PC-9 (cell line): Measurements from ENCODE around the gene PRMT5. TPM values are rescaled to one million over a fixed set of nuclear protein-coding genes. Genes with fewer than 3 reads are reported as not detected.

ENCODE experiments used
- Bru-seq: library from RNA; stranded (reverse); fragments of 400-500 nt; gene quantifications from one replicate; lab custom pipeline; 2021; lab: Mats Ljungman, UMichigan
- BruChase-seq, 2 experiments: library from RNA; stranded (reverse); fragments of 400-500 nt; gene quantifications; one replicate each; lab custom pipeline; 2021; lab: Mats Ljungman, UMichigan
- BruUV-seq: library from RNA; stranded (reverse); fragments of 400-500 nt; replicated peaks from 2 replicates; lab custom pipeline; 2021; lab: Mats Ljungman, UMichigan
- CTCF ChIA-PET: fragments of 300-600 bp; sonication (Branson Sonifier 250); formaldehyde crosslinking; loops from one replicate; lab custom pipeline; 2022; ENCODE audit warnings: antibody characterized with exemption; lab: Charles Lee
- POLR2A ChIA-PET: fragments of 300-600 bp; sonication (Branson Sonifier 250); formaldehyde crosslinking; loops from one replicate; lab custom pipeline; 2022; ENCODE audit warnings: antibody characterized with exemption; ENCODE audit not compliant: unreplicated experiment; lab: Charles Lee
- DNase-seq, 2 experiments: peaks; one replicate each; pipeline versions ENCODE4 v3.0.0 to v3.0.0-alpha.2; 2015 to 2022; ENCODE audit warnings: mixed read lengths in 1 of 2
- H2AFZ ChIP-seq: fragments of 200-600 bp; sonication (generic); 2 replicates; pipeline ENCODE4 v1.8.1; 2017; ENCODE audit warnings: antibody characterized with exemption
- H3F3A ChIP-seq: fragments of 200-600 bp; sonication (generic); 2 replicates; pipeline ENCODE4 v1.8.1; 2017; ENCODE audit warnings: antibody characterized with exemption, mild to moderate bottlenecking, low read depth; ENCODE audit not compliant: insufficient read depth
- H3K27ac ChIP-seq: fragments of 200-600 bp; sonication (generic); 2 replicates; pipeline ENCODE4 v1.6.1; 2016; ENCODE audit warnings: mixed run types
- H3K27me3 ChIP-seq: fragments of 200-600 bp; sonication (generic); 2 replicates; pipeline ENCODE4 v1.6.1; 2016; ENCODE audit warnings: low read depth, mixed run types; ENCODE audit not compliant: insufficient read depth
- H3K36me3 ChIP-seq: fragments of 200-600 bp; sonication (generic); 2 replicates; pipeline ENCODE4 v1.6.1; 2016; ENCODE audit warnings: low read depth, mixed run types
- H3K4me1 ChIP-seq: fragments of 200-600 bp; sonication (generic); replicated peaks from 2 replicates; pipeline ENCODE4 v1.6.1; 2016; ENCODE audit warnings: mixed run types; ENCODE audit not compliant: insufficient read depth
- H3K4me2 ChIP-seq: fragments of 200-600 bp; sonication (generic); 2 replicates; pipeline ENCODE4 v1.6.1; 2017; ENCODE audit warnings: mixed run types
- H3K4me3 ChIP-seq: fragments of 200-600 bp; sonication (generic); 2 replicates; pipeline ENCODE4 v1.6.1; 2016; ENCODE audit warnings: mixed run types
- H3K79me2 ChIP-seq: fragments of 200-600 bp; sonication (generic); 2 replicates; pipeline ENCODE4 v1.6.1; 2017; ENCODE audit warnings: low read depth, mixed run types
- H3K9me2 ChIP-seq: fragments of 200-600 bp; sonication (generic); 2 replicates; pipeline ENCODE4 v1.8.1; 2017; ENCODE audit warnings: mild to moderate bottlenecking; ENCODE audit not compliant: insufficient read depth
- H3K9me3 ChIP-seq: fragments of 200-600 bp; sonication (generic); 2 replicates; pipeline ENCODE4 v1.8.1; 2016; ENCODE audit warnings: low read depth; ENCODE audit not compliant: insufficient read depth
- H4K20me1 ChIP-seq: fragments of 200-600 bp; sonication (generic); 2 replicates; pipeline ENCODE4 v1.8.1; 2017; ENCODE audit not compliant: insufficient read depth
- CTCF ChIP-seq: fragments of 200-600 bp; sonication (generic); conservative IDR thresholded peaks from 2 replicates; pipeline ENCODE4 v1.6.1; 2017; ENCODE audit warnings: mixed run types, antibody characterized with exemption, mild to moderate bottlenecking, moderate library complexity
- EZH2 ChIP-seq: fragments of 200-600 bp; sonication (generic); IDR thresholded peaks from 2 replicates; pipeline ENCODE4 v1.8.0; 2017; ENCODE audit warnings: antibody characterized with exemption, low read depth
- intact Hi-C: fragments of 100-400 bp; cut with micrococcal nuclease; formaldehyde crosslinking; loops from one replicate; pipeline ENCODE4 v1.10.0; 2022; ENCODE audit not compliant: unreplicated experiment
- long read RNA-seq: library from polyadenylated mRNA; stranded (forward); transcript quantifications from one replicate; pipeline ENCODE4 v2.0.0, GENCODE V29; 2022
- total RNA-seq: library from RNA; stranded (reverse); gene quantifications from 2 replicates; pipeline ENCODE4 v1.2.3, GENCODE V29; 2021

Gene PRMT5
- 58.6 and 73.2 TPM in 2 replicates for total RNA-seq
- Bru-seq, nascent RNA: percentile 81 among the genes with signal in this experiment
- BruChase-seq, experiment 1, labeled RNA remaining after a 2-hour chase: percentile 83 among the genes with signal in this experiment
- BruChase-seq, experiment 2, labeled RNA remaining after a 6-hour chase: percentile 96 among the genes with signal in this experiment
- long read RNA-seq, transcript PRMT5-204 (17 exons, 2,418 nt): minor isoform, 6 of 298 reads
- long read RNA-seq, transcript PRMT5-202 (17 exons, 2,531 nt): major isoform, 140 of 298 reads
- long read RNA-seq, transcript PRMT5-213 (16 exons, 1,857 nt): minor isoform, 7 of 298 reads
- long read RNA-seq, partial matches to known transcripts: 5 of 298 reads
- long read RNA-seq, other reads (novel, unspliced or antisense): 139 of 298 reads

- Histone ChIP-seq H3K9me3 (no peaks in the 10 kb centered on the region), H3K4me3 (peak within 1 kb of the TSS; percentile 85), H3K27me3 (no peaks in the 10 kb centered on the region), H3K27ac (peak within 1 kb of the TSS; percentile 42), H4K20me1 (no peaks in the 10 kb centered on the region), H3K36me3 (peaks cover 21% of the 10 kb centered on the region), H3K4me2 (peak within 1 kb of the TSS; percentile 95), H3K9me2 (no peaks in the 10 kb centered on the region), H3K79me2 (peaks cover 19% of the 10 kb centered on the region), H2AFZ (peak within 1 kb of the TSS; percentile 89), H3F3A (peaks cover 6% of the 10 kb centered on the region), H3K4me1 (peaks cover 32% of the 10 kb centered on the region)
- TSS peak; percentile 47 for BruUV-seq
- intact Hi-C loops: loop anchor here (5.0 kb wide), 1 partner anchor 128 kb away; the partner anchor contains the start of gene CDH24
- POLR2A ChIA-PET: interaction anchor here (0.6 to 1.0 kb wide), 6 partner anchors 53 to 497 kb away, joined by 3 to 13 read pairs (median 4); partner anchors contain the start of genes ACIN1, AJUBA and C14orf119
- TF ChIP-seq EZH2 (no peak), CTCF (no peak)
- CTCF ChIA-PET: interaction anchor here (0.6 to 1.6 kb wide), 4 partner anchors 26 to 106 kb away, joined by 3 to 8 read pairs (median 4); partner anchors contain the start of gene HAUS4
- peak; percentile 94 to 98 for DNase-seq
Measured at GRCh38 chr14:22929104-22929960, at the start of gene PRMT5. PRMT5 (minus strand) TSS chr14:22929376; CDS start chr14:22929361, 15 bp downstream.

- Histone ChIP-seq H3K9me3 (no peaks in the 10 kb centered on the region), H3F3A (peaks cover 34% of the 10 kb centered on the region), H4K20me1 (no peaks in the 10 kb centered on the region), H3K27ac (peak overlapping the region; percentile 76), H3K4me3 (peak overlapping the region; percentile 38; the same call in 1 of the 2 replicates), H3K9me2 (no peaks in the 10 kb centered on the region), H3K79me2 (peaks cover 26% of the 10 kb centered on the region), H2AFZ (no peak overlapping the region), H3K4me1 (peaks cover 48% of the 10 kb centered on the region), H3K27me3 (no peaks in the 10 kb centered on the region), H3K4me2 (peak overlapping the region; percentile 87), H3K36me3 (peaks cover 5% of the 10 kb centered on the region; the same call in 1 of the 2 replicates)
- ChIA-PET POLR2A (no interaction called here), CTCF (interaction anchor here (0.6 kb wide), 1 partner anchor 84 kb away, joined by 9 read pairs; no protein-coding TSS in a partner anchor)
- no peak for DNase-seq
- BruUV-seq: no TSS peak
- TF ChIP-seq CTCF (no peak), EZH2 (no peak)
- intact Hi-C loops: no loop called here
Measured at GRCh38 chr14:22978487-22978837, 49.3 kb upstream of the PRMT5 start.
